Smooth muscle cell (in vitro differentiated cells): ENCODE results near the gene FRAS1. TPM values are rescaled to one million over a fixed set of nuclear protein-coding genes. Genes with fewer than 3 reads are reported as not detected.

ENCODE experiments used
- DNase-seq: peaks from one replicate; lab custom pipeline; 2025; ENCODE audit not compliant: unreplicated experiment; lab: John Stamatoyannopoulos, UW
- H2AFZ ChIP-seq: fragments of 200-600 bp; sonication (generic); 2 replicates; pipeline ENCODE4 v1.6.0; 2016; ENCODE audit warnings: antibody characterized with exemption, low read depth, mild to moderate bottlenecking
- H3F3A ChIP-seq: fragments of 200-600 bp; sonication (generic); 2 replicates; pipeline ENCODE4 v1.6.0; 2017; ENCODE audit warnings: antibody characterized with exemption, low read depth
- H3K27ac ChIP-seq: fragments of 200-600 bp; sonication (generic); 2 replicates; pipeline ENCODE4 v1.5.1; 2016; ENCODE audit warnings: low read depth, mild to moderate bottlenecking
- H3K27me3 ChIP-seq: fragments of 200-600 bp; sonication (generic); 2 replicates; pipeline ENCODE4 v1.6.1; 2016; ENCODE audit warnings: low read depth, mild to moderate bottlenecking
- H3K36me3 ChIP-seq: fragments of 200-600 bp; sonication (generic); 2 replicates; pipeline ENCODE4 v1.5.1; 2016; ENCODE audit warnings: low read depth
- H3K4me1 ChIP-seq: fragments of 200-600 bp; sonication (generic); 2 replicates; pipeline ENCODE4 v1.5.1; 2016; ENCODE audit warnings: low read depth
- H3K4me2 ChIP-seq: fragments of 200-600 bp; sonication (generic); 2 replicates; pipeline ENCODE4 v1.6.0; 2016; ENCODE audit warnings: mild to moderate bottlenecking
- H3K4me3 ChIP-seq: fragments of 200-600 bp; sonication (generic); 2 replicates; pipeline ENCODE4 v1.5.1; 2016; ENCODE audit warnings: mild to moderate bottlenecking
- H3K79me2 ChIP-seq: fragments of 200-600 bp; sonication (generic); 2 replicates; pipeline ENCODE4 v1.6.0; 2016; ENCODE audit warnings: low read depth, mild to moderate bottlenecking
- H3K9ac ChIP-seq: fragments of 200-600 bp; sonication (generic); 2 replicates; pipeline ENCODE4 v1.6.0; 2016; ENCODE audit warnings: low read depth
- H3K9me3 ChIP-seq: fragments of 200-600 bp; sonication (generic); replicated peaks from 2 replicates; pipeline ENCODE4 v1.5.1; 2016; ENCODE audit warnings: low read depth
- H4K20me1 ChIP-seq: fragments of 200-600 bp; sonication (generic); 2 replicates; pipeline ENCODE4 v1.6.0; 2016; ENCODE audit warnings: low read depth
- WGBS: methylation state at CpG from one replicate; pipeline ENCODE4 v1.1.7; 2016; ENCODE audit warnings: low lambda C conversion rate; 5-methylcytosine and 5-hydroxymethylcytosine counted together
- polyA plus RNA-seq: library from polyadenylated mRNA; unstranded; fragments of >200 nt; fragmentation: Nextera tagmentation; extraction: Ambion mirVana; gene quantifications from 2 replicates; pipeline ENCODE4 v1.2.1, GENCODE V29; 2016
- total RNA-seq: library from RNA; depleted of rRNA; stranded (reverse); fragments of >200 nt; gene quantifications from 2 replicates; pipeline ENCODE4 v1.2.3, GENCODE V29; 2014
- TF ChIP-seq, protein P1 (sequence below): fragments of 200-600 bp; sonication (generic); IDR thresholded peaks from 2 replicates; pipeline ENCODE4 v1.5.1; 2017; ENCODE audit warnings: borderline replicate concordance, mild to moderate bottlenecking, antibody characterized with exemption; ENCODE audit not compliant: insufficient read depth, poor library complexity, severe bottlenecking

The FRAS1 gene
- total and polyA plus RNA-seq, 2 experiments from 2014 or later: 0.55 to 8.1 TPM

DNA sequence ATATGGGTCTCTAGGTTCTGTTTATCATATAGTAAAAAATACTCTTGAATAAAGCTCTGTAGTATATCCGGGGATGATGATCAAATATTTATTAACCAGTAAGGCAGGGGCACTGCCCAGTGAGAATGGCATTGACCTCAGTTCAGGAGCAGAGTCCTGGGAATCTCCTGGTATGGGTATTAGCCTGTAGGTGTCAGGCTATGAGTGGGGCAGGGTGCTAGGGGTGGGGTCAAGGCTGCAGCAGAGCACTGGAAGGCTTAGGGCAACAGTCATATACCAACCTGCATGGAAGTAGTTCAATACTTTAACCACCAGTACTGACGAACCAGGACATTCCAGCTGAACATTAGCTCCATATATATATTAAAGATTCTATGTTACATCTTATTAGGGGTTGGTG lies 274.1 kb downstream of the FRAS1 start:
- no peaks in the 10 kb centered on the region for H3K9me3 ChIP-seq
- no peaks in the 10 kb centered on the region for H3K27me3 ChIP-seq
- H3K4me3 ChIP-seq: no peak overlapping the region
- H2AFZ ChIP-seq: no peak overlapping the region
- no peaks in the 10 kb centered on the region for H3K79me2 ChIP-seq
- no peaks in the 10 kb centered on the region for H4K20me1 ChIP-seq
- no peak overlapping the region for H3K27ac ChIP-seq
- no peaks in the 10 kb centered on the region for H3K4me1 ChIP-seq
- H3F3A ChIP-seq: no peaks in the 10 kb centered on the region
- WGBS: 100% methylated on average over 2 of the region's 2 CpGs
- DNase-seq: no peak
- H3K36me3 ChIP-seq: no peaks in the 10 kb centered on the region
- H3K9ac ChIP-seq: no peak overlapping the region
- TF ChIP-seq, protein P1, sequence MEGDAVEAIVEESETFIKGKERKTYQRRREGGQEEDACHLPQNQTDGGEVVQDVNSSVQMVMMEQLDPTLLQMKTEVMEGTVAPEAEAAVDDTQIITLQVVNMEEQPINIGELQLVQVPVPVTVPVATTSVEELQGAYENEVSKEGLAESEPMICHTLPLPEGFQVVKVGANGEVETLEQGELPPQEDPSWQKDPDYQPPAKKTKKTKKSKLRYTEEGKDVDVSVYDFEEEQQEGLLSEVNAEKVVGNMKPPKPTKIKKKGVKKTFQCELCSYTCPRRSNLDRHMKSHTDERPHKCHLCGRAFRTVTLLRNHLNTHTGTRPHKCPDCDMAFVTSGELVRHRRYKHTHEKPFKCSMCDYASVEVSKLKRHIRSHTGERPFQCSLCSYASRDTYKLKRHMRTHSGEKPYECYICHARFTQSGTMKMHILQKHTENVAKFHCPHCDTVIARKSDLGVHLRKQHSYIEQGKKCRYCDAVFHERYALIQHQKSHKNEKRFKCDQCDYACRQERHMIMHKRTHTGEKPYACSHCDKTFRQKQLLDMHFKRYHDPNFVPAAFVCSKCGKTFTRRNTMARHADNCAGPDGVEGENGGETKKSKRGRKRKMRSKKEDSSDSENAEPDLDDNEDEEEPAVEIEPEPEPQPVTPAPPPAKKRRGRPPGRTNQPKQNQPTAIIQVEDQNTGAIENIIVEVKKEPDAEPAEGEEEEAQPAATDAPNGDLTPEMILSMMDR: no peak
- no peak overlapping the region for H3K4me2 ChIP-seq

DNA sequence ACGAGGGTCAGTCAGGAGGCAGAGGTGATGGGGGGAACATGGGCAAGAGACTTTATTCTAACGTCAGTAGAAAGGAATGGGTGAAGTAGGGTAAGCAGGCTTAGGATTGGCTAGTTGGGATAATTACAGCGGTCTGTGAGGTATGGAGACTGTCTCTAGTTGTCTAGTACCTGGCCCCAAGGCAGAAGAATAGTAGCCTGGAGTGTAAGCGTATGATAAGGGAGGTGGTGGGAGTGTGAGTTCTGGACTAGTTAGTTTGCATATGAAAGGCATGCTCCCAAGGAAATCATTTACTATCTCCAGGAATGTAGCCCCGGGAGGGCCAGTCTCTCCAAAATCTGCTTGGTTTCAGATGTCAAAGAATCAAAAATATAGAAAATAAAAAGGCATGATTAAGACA lies 274.8 kb downstream of the FRAS1 start:
- no peak for DNase-seq
- no peak overlapping the region for H3K9ac ChIP-seq
- TF ChIP-seq, protein P1: no peak
- H3K27me3 ChIP-seq: no peaks in the 10 kb centered on the region
- H2AFZ ChIP-seq: no peak overlapping the region
- H3K9me3 ChIP-seq: no peaks in the 10 kb centered on the region
- WGBS: 67% methylated on average over 5 of the region's 5 CpGs
- no peaks in the 10 kb centered on the region for H4K20me1 ChIP-seq
- no peak overlapping the region for H3K27ac ChIP-seq
- H3K79me2 ChIP-seq: no peaks in the 10 kb centered on the region
- H3F3A ChIP-seq: no peaks in the 10 kb centered on the region
- no peaks in the 10 kb centered on the region for H3K36me3 ChIP-seq
- H3K4me3 ChIP-seq: no peak overlapping the region
- no peaks in the 10 kb centered on the region for H3K4me1 ChIP-seq
- H3K4me2 ChIP-seq: no peak overlapping the region

DNA sequence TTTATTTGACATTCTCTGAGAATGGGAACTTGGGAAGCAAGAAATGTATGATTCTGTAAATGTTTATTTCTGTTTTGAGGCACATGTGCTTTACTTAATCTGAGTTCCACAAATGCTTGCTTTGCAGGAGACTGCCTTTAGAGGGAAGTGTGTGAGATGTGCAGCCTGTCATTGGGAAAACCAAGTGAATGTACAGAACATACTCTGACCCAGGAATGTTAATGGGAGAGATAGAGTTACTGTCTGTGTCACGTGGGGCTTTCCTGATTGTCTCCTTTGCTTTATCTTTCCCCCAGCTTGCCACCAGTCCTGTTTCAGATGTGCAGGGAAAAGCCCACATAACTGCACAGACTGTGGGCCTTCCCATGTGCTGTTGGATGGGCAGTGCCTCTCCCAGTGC lies 275.9 kb downstream of the FRAS1 start:
- no peak overlapping the region for H3K9ac ChIP-seq
- H3K27me3 ChIP-seq: no peaks in the 10 kb centered on the region
- H3K79me2 ChIP-seq: no peaks in the 10 kb centered on the region
- H3K27ac ChIP-seq: no peak overlapping the region
- no peak for DNase-seq
- no peaks in the 10 kb centered on the region for H3K36me3 ChIP-seq
- H2AFZ ChIP-seq: no peak overlapping the region
- no peaks in the 10 kb centered on the region for H4K20me1 ChIP-seq
- H3K4me3 ChIP-seq: no peak overlapping the region
- no peaks in the 10 kb centered on the region for H3K9me3 ChIP-seq
- H3F3A ChIP-seq: no peaks in the 10 kb centered on the region
- H3K4me2 ChIP-seq: no peak overlapping the region
- H3K4me1 ChIP-seq: no peaks in the 10 kb centered on the region
- 22% methylated on average over 1 of the region's 1 CpG for WGBS
- TF ChIP-seq, protein P1: no peak

DNA sequence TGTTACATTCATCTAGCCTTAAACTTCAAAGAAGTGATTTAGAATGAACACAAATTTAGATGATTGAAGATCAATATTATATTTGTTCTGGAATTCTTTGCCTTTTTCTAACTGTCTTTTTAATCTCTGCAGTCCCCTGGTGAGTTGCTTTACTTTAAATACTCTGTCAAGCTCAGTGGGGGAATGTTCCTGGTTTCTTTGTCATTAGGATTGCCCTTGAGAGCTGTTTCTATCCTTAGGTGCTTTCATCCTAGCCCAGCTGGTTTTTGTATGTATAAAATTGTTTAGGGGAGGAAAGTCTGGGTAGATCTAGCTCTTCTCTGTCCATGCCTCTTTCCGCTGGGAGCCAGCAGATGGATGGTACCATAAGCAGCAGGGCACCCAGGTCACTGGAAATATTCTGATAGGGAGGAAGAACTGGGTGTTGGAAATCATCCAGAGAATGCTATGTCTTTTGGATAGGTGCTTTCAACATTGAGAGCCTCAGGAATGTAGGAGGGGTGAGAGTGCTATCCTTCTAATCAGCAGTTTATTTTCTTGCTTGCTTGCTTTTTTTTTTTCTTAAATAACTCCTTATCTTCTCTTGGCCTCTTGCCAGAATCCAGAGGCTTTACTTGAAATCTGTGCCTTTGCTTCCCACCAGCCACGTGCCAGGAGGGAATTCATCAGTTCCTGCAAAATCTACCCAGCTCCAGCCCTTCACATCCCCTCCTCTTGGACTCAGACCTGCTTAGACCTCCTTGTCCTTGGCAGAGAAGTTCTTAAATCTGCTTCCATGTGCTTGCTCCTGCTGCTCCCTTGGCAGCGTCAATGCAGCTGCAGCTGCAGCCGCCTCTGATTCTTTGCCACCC lies 279.2 kb downstream of the FRAS1 start:
- TF ChIP-seq, protein P1: no peak
- DNase-seq: no peak
- H3K79me2 ChIP-seq: no peaks in the 10 kb centered on the region
- no peak overlapping the region for H2AFZ ChIP-seq
- no peaks in the 10 kb centered on the region for H3K36me3 ChIP-seq
- no peaks in the 10 kb centered on the region for H3K4me1 ChIP-seq
- H3K27ac ChIP-seq: no peak overlapping the region
- 54% methylated on average over 4 of the region's 4 CpGs for WGBS
- no peak overlapping the region for H3K9ac ChIP-seq
- no peaks in the 10 kb centered on the region for H3K27me3 ChIP-seq
- no peak overlapping the region for H3K4me3 ChIP-seq
- peak overlapping the region; percentile 18 for H3K4me2 ChIP-seq
- H4K20me1 ChIP-seq: no peaks in the 10 kb centered on the region
- no peaks in the 10 kb centered on the region for H3F3A ChIP-seq
- H3K9me3 ChIP-seq: no peaks in the 10 kb centered on the region
